Stomach smooth muscle (tissue), 2 donors: Measurements from ENCODE around the gene MAFG.

ENCODE experiments used
- H3K27ac ChIP-seq: one replicate; pipeline ENCODE4 v1.7.0; 2013; ENCODE audit warnings: mild to moderate bottlenecking, low read length, inconsistent platforms
- H3K27me3 ChIP-seq, 2 donors: one replicate each; pipeline ENCODE4 v1.7.0; 2013; ENCODE audit warnings: low read length in 2 of 2; ENCODE audit not compliant: insufficient read depth in 2 of 2, control insufficient read depth in 1 of 2
- H3K36me3 ChIP-seq, 2 donors: one replicate each; pipeline ENCODE4 v1.7.0; 2013; ENCODE audit warnings: low read length in 2 of 2; ENCODE audit not compliant: control insufficient read depth in 2 of 2, insufficient read depth in 2 of 2
- H3K4me1 ChIP-seq: one replicate; pipeline ENCODE4 v1.7.0; 2013; ENCODE audit warnings: low read length; ENCODE audit not compliant: control insufficient read depth, insufficient read depth
- H3K4me3 ChIP-seq, 2 donors: one replicate each; pipeline ENCODE4 v1.7.0; 2013; ENCODE audit warnings: low read length in 2 of 2
- H3K9ac ChIP-seq, 2 donors: one replicate each; pipeline ENCODE4 v1.7.0; 2013; ENCODE audit warnings: low read length in 2 of 2, mild to moderate bottlenecking in 1 of 2
- H3K9me3 ChIP-seq, 2 donors: one replicate each; pipeline ENCODE4 v1.7.0; 2013; ENCODE audit warnings: low read length in 2 of 2; ENCODE audit not compliant: control insufficient read depth in 2 of 2
- donor health status: healthy.
- donor health status: Pancreatic carcinoma.

MAFG gene

GRCh38 chr17:81884968-81885367 lies 42.6 kb downstream of the MAFG start:
- peaks cover 21 to 42% of the 10 kb centered on the region in 2 donors for H3K36me3 ChIP-seq
- H3K4me1 ChIP-seq: peaks cover 7% of the 10 kb centered on the region
- no peaks in the 10 kb centered on the region for H3K27me3 ChIP-seq
- H3K9ac ChIP-seq: no peak overlapping the region
- no peak overlapping the region for H3K27ac ChIP-seq
- H3K9me3 ChIP-seq: no peaks in the 10 kb centered on the region
- H3K4me3 ChIP-seq: no peak overlapping the region

GRCh38 chr17:81884520-81884919 lies 43.0 kb downstream of the MAFG start:
- Histone ChIP-seq H3K9ac (no peak overlapping the region), H3K27me3 (no peaks in the 10 kb centered on the region), H3K9me3 (no peaks in the 10 kb centered on the region), H3K36me3 (peaks cover 23 to 40% of the 10 kb centered on the region in 2 donors), H3K27ac (no peak overlapping the region), H3K4me3 (no peak overlapping the region), H3K4me1 (peaks cover 4% of the 10 kb centered on the region)

GRCh38 chr17:81879121-81879520 lies 48.4 kb downstream of the MAFG start:
- no peak overlapping the region for H3K27ac ChIP-seq
- no peak overlapping the region for H3K9ac ChIP-seq
- H3K9me3 ChIP-seq: no peaks in the 10 kb centered on the region
- peaks cover 14 to 15% of the 10 kb centered on the region in 2 donors for H3K36me3 ChIP-seq
- no peaks in the 10 kb centered on the region for H3K4me1 ChIP-seq
- H3K4me3 ChIP-seq: no peak overlapping the region
- H3K27me3 ChIP-seq: no peaks in the 10 kb centered on the region

- Histone ChIP-seq H3K27ac (no peak overlapping the region), H3K4me3 (no peak overlapping the region), H3K36me3 (peaks cover 12 to 15% of the 10 kb centered on the region in 2 donors), H3K9me3 (no peaks in the 10 kb centered on the region), H3K9ac (no peak overlapping the region), H3K27me3 (no peaks in the 10 kb centered on the region), H3K4me1 (no peaks in the 10 kb centered on the region)
Observed at GRCh38 chr17:81878294-81878693, 49.2 kb downstream of the MAFG start.

GRCh38 chr17:81877569-81877968 lies 50.0 kb downstream of the MAFG start:
- no peak overlapping the region for H3K27ac ChIP-seq
- H3K9me3 ChIP-seq: no peaks in the 10 kb centered on the region
- H3K27me3 ChIP-seq: no peaks in the 10 kb centered on the region
- H3K9ac ChIP-seq: no peak overlapping the region
- peaks cover 12 to 15% of the 10 kb centered on the region in 2 donors for H3K36me3 ChIP-seq
- H3K4me3 ChIP-seq: no peak overlapping the region
- peaks cover 3% of the 10 kb centered on the region for H3K4me1 ChIP-seq

- Histone ChIP-seq H3K36me3 (peaks cover 0 to 10% of the 10 kb centered on the region in 2 donors), H3K9me3 (no peaks in the 10 kb centered on the region), H3K9ac (peak overlapping the region; percentile 93 to 99), H3K27ac (peak overlapping the region; percentile 97), H3K4me1 (peaks cover 50% of the 10 kb centered on the region), H3K27me3 (no peaks in the 10 kb centered on the region), H3K4me3 (peak overlapping the region; percentile 86 to 91)
Observed at GRCh38 chr17:81871387-81872230, 55.9 kb downstream of the MAFG start.

- peaks cover 55% of the 10 kb centered on the region for H3K4me1 ChIP-seq
- H3K27me3 ChIP-seq: no peaks in the 10 kb centered on the region
- peak within 1 kb of the TSS; percentile 97 for H3K27ac ChIP-seq
- peaks cover 0 to 10% of the 10 kb centered on the region in 2 donors for H3K36me3 ChIP-seq
- peak within 1 kb of the TSS; percentile 93 to 99 for H3K9ac ChIP-seq
- peak within 1 kb of the TSS; percentile 91 for H3K4me3 ChIP-seq
- H3K9me3 ChIP-seq: no peaks in the 10 kb centered on the region
Observed at GRCh38 chr17:81870981-81871386, 56.6 kb downstream of the MAFG start, which contains the start of gene ARHGDIA. TSS of gene ARHGDIA (minus strand) at chr17:81871337. CDS start at chr17:81869930, 1,407 bp downstream.

GRCh38 chr17:81870131-81870980 lies 57.2 kb downstream of the MAFG start:
- Histone ChIP-seq H3K27me3 (no peaks in the 10 kb centered on the region), H3K36me3 (peaks cover 2 to 10% of the 10 kb centered on the region in 2 donors), H3K4me3 (peak overlapping the region; percentile 91), H3K4me1 (peaks cover 55% of the 10 kb centered on the region), H3K9ac (peak overlapping the region; percentile 84 to 93), H3K27ac (peak overlapping the region; percentile 81), H3K9me3 (no peaks in the 10 kb centered on the region)

- Histone ChIP-seq H3K4me1 (peaks cover 55% of the 10 kb centered on the region), H3K36me3 (peaks cover 4 to 10% of the 10 kb centered on the region in 2 donors), H3K27ac (peak overlapping the region; percentile 81), H3K9ac (peak overlapping the region in 1 of 2 donors; percentile 93), H3K27me3 (no peaks in the 10 kb centered on the region), H3K9me3 (no peaks in the 10 kb centered on the region), H3K4me3 (peak overlapping the region; percentile 91)
Observed at GRCh38 chr17:81869221-81870130, 58.1 kb downstream of the MAFG start.
